ENCODE results near the gene CNOT9.

DNA sequence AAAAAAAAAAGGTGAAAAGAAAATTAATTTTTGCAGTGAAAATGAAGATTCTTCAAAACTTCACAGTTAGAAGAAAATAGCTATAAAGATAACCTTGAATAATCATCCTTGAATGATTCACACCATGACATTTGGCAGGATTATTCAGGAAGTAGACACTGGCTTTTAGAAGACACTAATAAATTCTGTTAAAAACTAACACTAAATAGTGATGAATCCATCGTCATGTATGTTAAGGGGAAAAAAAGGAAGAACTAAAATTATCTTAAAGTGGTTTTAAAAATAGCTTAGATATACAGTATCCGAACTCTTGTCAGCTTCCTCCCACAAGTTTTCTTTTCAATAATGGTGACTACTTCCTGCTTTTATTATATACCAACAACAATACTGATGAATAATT is 10.7 kb upstream of the CNOT9 start:
- TF ChIP-seq CTCF (IDR thresholded peaks at IDR 0.05) (no peak), ZFX (IDR thresholded peaks at IDR 0.05; ENCODE audit: borderline replicate concordance) (no peak)

Measured in 22Rv1 (cell line).